CD4-positive, alpha-beta T cell treated with Interleukin-12 subunit alpha and Interleukin-12 subunit beta, for 1 hour (primary cell): ENCODE results near the gene SUPT20H.
"Not testable (repeated sequence)": the region's sequence is repeated elsewhere in the genome, so short reads cannot be mapped to it uniquely, and the experiment has no call there.

Experiments used
- DNase-seq: peaks from one replicate; pipeline ENCODE4 v3.0.0-alpha.2; 2020

Gene SUPT20H

GRCh38 chr13:37068962-37069361 is 9.5 kb upstream of the SUPT20H start:
- DNase-seq, result no peak

- no peak for DNase-seq
Measured at GRCh38 chr13:37067874-37068273, 8.4 kb upstream of the SUPT20H start.

- no peak for DNase-seq
Measured at GRCh38 chr13:37065890-37066526, 6.5 kb upstream of the SUPT20H start.

- DNase-seq, result no peak
Measured at GRCh38 chr13:37059848-37060192, 332 bp upstream of the SUPT20H start.

GRCh38 chr13:37056228-37056627 is 3.3 kb downstream of the SUPT20H start:
- DNase-seq, result not testable (repeated sequence)

GRCh38 chr13:37053111-37053510 is 6.4 kb downstream of the SUPT20H start:
- DNase-seq, result not testable (repeated sequence)

- DNase-seq, result no peak
Measured at GRCh38 chr13:37049810-37050209, 9.7 kb downstream of the SUPT20H start.

GRCh38 chr13:37047846-37048245 is 11.6 kb downstream of the SUPT20H start:
- DNase-seq, result no peak

GRCh38 chr13:37047032-37047431 is 12.5 kb downstream of the SUPT20H start:
- no peak for DNase-seq

- DNase-seq, result no peak
Measured at GRCh38 chr13:37046062-37046461, 13.4 kb downstream of the SUPT20H start.

GRCh38 chr13:37040789-37041188 is 18.7 kb downstream of the SUPT20H start:
- DNase-seq, result no peak

- DNase-seq, result no peak
Measured at GRCh38 chr13:37039896-37040295, 19.6 kb downstream of the SUPT20H start.

GRCh38 chr13:37037241-37037640 is 22.2 kb downstream of the SUPT20H start:
- no peak for DNase-seq

- DNase-seq, result no peak
Measured at GRCh38 chr13:37029617-37030016, 29.9 kb downstream of the SUPT20H start.

GRCh38 chr13:37027639-37028038 is 31.8 kb downstream of the SUPT20H start:
- DNase-seq, result no peak

- no peak for DNase-seq
Measured at GRCh38 chr13:37026771-37027170, 32.7 kb downstream of the SUPT20H start.

- no peak for DNase-seq
Measured at GRCh38 chr13:37023871-37024270, 35.6 kb downstream of the SUPT20H start.

- no peak for DNase-seq
Measured at GRCh38 chr13:37014609-37015008, 44.9 kb downstream of the SUPT20H start.

GRCh38 chr13:37011788-37012187 is 47.7 kb downstream of the SUPT20H start:
- no peak for DNase-seq

GRCh38 chr13:37011002-37011401 is 48.5 kb downstream of the SUPT20H start:
- no peak for DNase-seq

GRCh38 chr13:37010424-37010823 is 49.1 kb downstream of the SUPT20H start:
- DNase-seq, result no peak

GRCh38 chr13:37009692-37010091 is 49.8 kb downstream of the SUPT20H start:
- no peak for DNase-seq

GRCh38 chr13:37001921-37002250 is 57.6 kb downstream of the SUPT20H start:
- no peak for DNase-seq

- DNase-seq, result peak; percentile 95
Measured at GRCh38 chr13:36999054-36999714, 60.3 kb downstream of the SUPT20H start, which contains the start of gene ALG5. Gene ALG5, minus strand, starts transcription at chr13:36999340. Its CDS starts 40 bp downstream, at chr13:36999300.

- peak; percentile 11 for DNase-seq
Measured at GRCh38 chr13:36998624-36999041, 60.9 kb downstream of the SUPT20H start.
